GM12878 (cell line): Measurements from ENCODE around the gene RDH5. TPM values are rescaled to one million over a fixed set of nuclear protein-coding genes. Genes with fewer than 3 reads are reported as not detected.

Source experiments
- CEBPB ChIP-seq, 2 experiments: fragments of 150-350 bp in 1 of 2; IDR thresholded peaks; 2 replicates each; pipeline ENCODE4 v1.6.1; 2012 to 2014; ENCODE audit warnings: low read depth in 2 of 2, low read length in 2 of 2, borderline replicate concordance in 1 of 2, inconsistent platforms in 1 of 2
- LARP7 ChIP-seq: fragments of 450-650 bp; IDR thresholded peaks from 2 replicates; pipeline ENCODE4 v1.6.1; 2017; ENCODE audit warnings: mild to moderate bottlenecking
- polyA plus RNA-seq, 11 experiments: library from polyadenylated mRNA; depleted of rRNA in 4 of 11; unstranded in 6 of 11; stranded (reverse) in 5 of 11; fragments of >200 nt; fragmentation: Nextera tagmentation in 4 of 11; fragmentation: Illumina TruSeq in 1 of 11; extraction: Ambion mirVana in 4 of 11; extraction: Trizol in 1 of 11; gene quantifications; 1 replicate in 1 of 11; 2 replicates in 10 of 11; pipeline versions ENCODE4 v1.2.1 to v1.2.3, GENCODE V29; 2011 to 2016; ENCODE audit warnings: inconsistent platforms in 2 of 11, missing spikeins in 2 of 11, low read depth in 1 of 11
- small RNA-seq: library from RNA; depleted of rRNA; stranded (forward); fragments of <200 nt; gene quantifications from one replicate; pipeline ENCODE3, GENCODE V24; 2014
- total RNA-seq, 4 experiments: library from RNA; depleted of rRNA in 3 of 4; stranded (reverse); fragments of >200 nt in 3 of 4; fragmentation: Illumina TruSeq in 1 of 4; extraction: Trizol in 1 of 4; gene quantifications; 2 replicates each; pipeline versions ENCODE4 v1.2.1 to v1.2.3, GENCODE V29; 2013 to 2021

The RDH5 gene
- total and polyA plus RNA-seq, 10 of the 15 experiments (the other 5 are each of a cell fraction or from before 2014, with no cell fraction given), result 2.6 to 11.6 (median 7.3) TPM

DNA sequence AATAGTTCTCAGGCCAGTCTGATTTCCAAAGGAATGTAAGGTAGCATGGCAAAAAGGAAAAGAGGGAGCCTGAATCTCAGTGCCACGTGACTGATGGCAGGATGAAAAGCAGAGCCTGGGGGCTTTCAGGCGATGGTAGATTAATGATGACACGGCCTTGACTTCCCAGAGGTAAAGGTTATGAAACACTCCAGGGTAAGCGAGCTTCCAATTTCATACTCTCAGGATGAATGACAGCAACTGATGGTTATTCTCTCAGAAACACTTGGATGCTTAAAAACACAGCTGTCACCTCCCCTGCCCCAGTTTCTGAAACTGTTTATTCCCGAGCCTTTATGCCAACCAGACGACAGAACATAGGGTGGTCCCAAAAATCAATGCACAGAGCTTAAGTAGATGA lies 51.5 kb downstream of the RDH5 start (continued):
- no peak for TF ChIP-seq CEBPB (IDR thresholded peaks at IDR 0.05; ENCODE audit: borderline replicate concordance in 1 of 2, low read depth in 2 of 2, low read length in 2 of 2)
- TF ChIP-seq LARP7, result no peak

Small RNAs within 50 kb of the gene (small RNA-seq; reads per million reads assigned to genes)
- gene AC009779.1, result not detected
- not detected for gene RF00017

Other genes starting within 250 kb of the RDH5 start
Only the 7 nearest of the 16 such genes appear.
- not detected in 2 replicates for gene OR10P1, start 83.5 kb upstream of the RDH5 start, total RNA-seq (2014; rRNA removed)
- not detected in 2 replicates for gene OR10P1, start 83.5 kb upstream of the RDH5 start, total RNA-seq (2014; rRNA removed; fragmentation: Illumina TruSeq; extraction: Trizol)
- gene OR10P1, start 83.5 kb upstream of the RDH5 start, total RNA-seq (2021), result not detected in 2 replicates
- gene OR10P1, start 83.5 kb upstream of the RDH5 start, polyA plus RNA-seq (2011; rRNA removed), result not detected in 2 replicates
- not detected in 2 replicates for gene OR10P1, start 83.5 kb upstream of the RDH5 start, polyA plus RNA-seq (2014; fragmentation: Illumina TruSeq; extraction: Trizol)
- not detected for gene OR10P1, start 83.5 kb upstream of the RDH5 start, polyA plus RNA-seq (2014; fragmentation: Nextera tagmentation; extraction: Ambion mirVana)
- gene OR10P1, start 83.5 kb upstream of the RDH5 start, polyA plus RNA-seq (2014; rRNA removed), result not detected in 2 replicates
- gene OR10P1, start 83.5 kb upstream of the RDH5 start, polyA plus RNA-seq (2016; fragmentation: Nextera tagmentation; extraction: Ambion mirVana), result not detected
- gene ITGA7, start 12.5 kb upstream of the RDH5 start, total RNA-seq (2014; rRNA removed), result 2.5 and 2.6 TPM in 2 replicates
- gene ITGA7, start 12.5 kb upstream of the RDH5 start, total RNA-seq (2014; rRNA removed; fragmentation: Illumina TruSeq; extraction: Trizol), result 0.69 and 1.0 TPM in 2 replicates
- gene ITGA7, start 12.5 kb upstream of the RDH5 start, total RNA-seq (2021), result 2.8 and 3.8 TPM in 2 replicates
- 3.4 and 5.1 TPM in 2 replicates for gene ITGA7, start 12.5 kb upstream of the RDH5 start, polyA plus RNA-seq (2011; rRNA removed)
- 1.4 TPM in 1 of 2 replicates, not detected in the other for gene ITGA7, start 12.5 kb upstream of the RDH5 start, polyA plus RNA-seq (2014; fragmentation: Illumina TruSeq; extraction: Trizol)
- under 1 TPM; 0.18 to 0.39 TPM for gene ITGA7, start 12.5 kb upstream of the RDH5 start, polyA plus RNA-seq (2014; fragmentation: Nextera tagmentation; extraction: Ambion mirVana)
- gene ITGA7, start 12.5 kb upstream of the RDH5 start, polyA plus RNA-seq (2014; rRNA removed), result 2.6 and 4.4 TPM in 2 replicates
- 1 to 10 TPM; 1.4 to 1.6 TPM for gene ITGA7, start 12.5 kb upstream of the RDH5 start, polyA plus RNA-seq (2016; fragmentation: Nextera tagmentation; extraction: Ambion mirVana)
- 134 and 144 TPM in 2 replicates for gene BLOC1S1, start 4.3 kb upstream of the RDH5 start, total RNA-seq (2014; rRNA removed)
- 126 and 128 TPM in 2 replicates for gene BLOC1S1, start 4.3 kb upstream of the RDH5 start, total RNA-seq (2014; rRNA removed; fragmentation: Illumina TruSeq; extraction: Trizol)
- gene BLOC1S1, start 4.3 kb upstream of the RDH5 start, total RNA-seq (2021), result 131 and 141 TPM in 2 replicates
- 102 and 156 TPM in 2 replicates for gene BLOC1S1, start 4.3 kb upstream of the RDH5 start, polyA plus RNA-seq (2011; rRNA removed)
- 86.6 and 141 TPM in 2 replicates for gene BLOC1S1, start 4.3 kb upstream of the RDH5 start, polyA plus RNA-seq (2014; fragmentation: Illumina TruSeq; extraction: Trizol)
- gene BLOC1S1, start 4.3 kb upstream of the RDH5 start, polyA plus RNA-seq (2014; fragmentation: Nextera tagmentation; extraction: Ambion mirVana), result 100 to 1,000 TPM; 264 to 285 TPM
- 176 and 185 TPM in 2 replicates for gene BLOC1S1, start 4.3 kb upstream of the RDH5 start, polyA plus RNA-seq (2014; rRNA removed)
- gene BLOC1S1, start 4.3 kb upstream of the RDH5 start, polyA plus RNA-seq (2016; fragmentation: Nextera tagmentation; extraction: Ambion mirVana), result 100 to 1,000 TPM; 218 to 228 TPM
- gene CD63, start 8.6 kb downstream of the RDH5 start, total RNA-seq (2014; rRNA removed), result 147 and 163 TPM in 2 replicates
- 165 and 171 TPM in 2 replicates for gene CD63, start 8.6 kb downstream of the RDH5 start, total RNA-seq (2014; rRNA removed; fragmentation: Illumina TruSeq; extraction: Trizol)
- 171 and 173 TPM in 2 replicates for gene CD63, start 8.6 kb downstream of the RDH5 start, total RNA-seq (2021)
- gene CD63, start 8.6 kb downstream of the RDH5 start, polyA plus RNA-seq (2011; rRNA removed), result 157 and 182 TPM in 2 replicates
- gene CD63, start 8.6 kb downstream of the RDH5 start, polyA plus RNA-seq (2014; fragmentation: Illumina TruSeq; extraction: Trizol), result 142 and 156 TPM in 2 replicates
- gene CD63, start 8.6 kb downstream of the RDH5 start, polyA plus RNA-seq (2014; fragmentation: Nextera tagmentation; extraction: Ambion mirVana), result 100 to 1,000 TPM; 194 to 220 TPM
- gene CD63, start 8.6 kb downstream of the RDH5 start, polyA plus RNA-seq (2014; rRNA removed), result 166 and 193 TPM in 2 replicates
- 100 to 1,000 TPM; 200 to 209 TPM for gene CD63, start 8.6 kb downstream of the RDH5 start, polyA plus RNA-seq (2016; fragmentation: Nextera tagmentation; extraction: Ambion mirVana)
- 3.1 and 5.2 TPM in 2 replicates for gene GDF11, start 22.7 kb downstream of the RDH5 start, total RNA-seq (2014; rRNA removed)
- gene GDF11, start 22.7 kb downstream of the RDH5 start, total RNA-seq (2014; rRNA removed; fragmentation: Illumina TruSeq; extraction: Trizol), result 3.4 and 3.9 TPM in 2 replicates
- gene GDF11, start 22.7 kb downstream of the RDH5 start, total RNA-seq (2021), result 15.2 and 15.4 TPM in 2 replicates
- 3.7 and 5.8 TPM in 2 replicates for gene GDF11, start 22.7 kb downstream of the RDH5 start, polyA plus RNA-seq (2011; rRNA removed)
- 5.7 and 6.7 TPM in 2 replicates for gene GDF11, start 22.7 kb downstream of the RDH5 start, polyA plus RNA-seq (2014; fragmentation: Illumina TruSeq; extraction: Trizol)
- 1 to 10 TPM; 1.5 to 1.6 TPM for gene GDF11, start 22.7 kb downstream of the RDH5 start, polyA plus RNA-seq (2014; fragmentation: Nextera tagmentation; extraction: Ambion mirVana)
- gene GDF11, start 22.7 kb downstream of the RDH5 start, polyA plus RNA-seq (2014; rRNA removed), result 9.9 and 13.0 TPM in 2 replicates
- under 1 TPM; 0.83 to 0.87 TPM for gene GDF11, start 22.7 kb downstream of the RDH5 start, polyA plus RNA-seq (2016; fragmentation: Nextera tagmentation; extraction: Ambion mirVana)
- 79.9 and 105 TPM in 2 replicates for gene SARNP, start 97.3 kb downstream of the RDH5 start, total RNA-seq (2014; rRNA removed)
- 168 and 173 TPM in 2 replicates for gene SARNP, start 97.3 kb downstream of the RDH5 start, total RNA-seq (2014; rRNA removed; fragmentation: Illumina TruSeq; extraction: Trizol)
- 77.6 and 88.0 TPM in 2 replicates for gene SARNP, start 97.3 kb downstream of the RDH5 start, total RNA-seq (2021)
- 172 and 221 TPM in 2 replicates for gene SARNP, start 97.3 kb downstream of the RDH5 start, polyA plus RNA-seq (2011; rRNA removed)
- 222 and 297 TPM in 2 replicates for gene SARNP, start 97.3 kb downstream of the RDH5 start, polyA plus RNA-seq (2014; fragmentation: Illumina TruSeq; extraction: Trizol)
- gene SARNP, start 97.3 kb downstream of the RDH5 start, polyA plus RNA-seq (2014; fragmentation: Nextera tagmentation; extraction: Ambion mirVana), result 100 to 1,000 TPM; 419 to 445 TPM
- 113 and 170 TPM in 2 replicates for gene SARNP, start 97.3 kb downstream of the RDH5 start, polyA plus RNA-seq (2014; rRNA removed)
- gene SARNP, start 97.3 kb downstream of the RDH5 start, polyA plus RNA-seq (2016; fragmentation: Nextera tagmentation; extraction: Ambion mirVana), result 100 to 1,000 TPM; 204 to 205 TPM
- 26.0 and 33.5 TPM in 2 replicates for gene ORMDL2, start 97.6 kb downstream of the RDH5 start, total RNA-seq (2014; rRNA removed)
- 24.2 and 29.1 TPM in 2 replicates for gene ORMDL2, start 97.6 kb downstream of the RDH5 start, total RNA-seq (2014; rRNA removed; fragmentation: Illumina TruSeq; extraction: Trizol)
- 33.7 and 37.6 TPM in 2 replicates for gene ORMDL2, start 97.6 kb downstream of the RDH5 start, total RNA-seq (2021)
- gene ORMDL2, start 97.6 kb downstream of the RDH5 start, polyA plus RNA-seq (2011; rRNA removed), result 13.8 and 15.0 TPM in 2 replicates
- gene ORMDL2, start 97.6 kb downstream of the RDH5 start, polyA plus RNA-seq (2014; fragmentation: Illumina TruSeq; extraction: Trizol), result 34.1 and 44.2 TPM in 2 replicates
- gene ORMDL2, start 97.6 kb downstream of the RDH5 start, polyA plus RNA-seq (2014; fragmentation: Nextera tagmentation; extraction: Ambion mirVana), result 100 to 1,000 TPM; 123 to 135 TPM
- gene ORMDL2, start 97.6 kb downstream of the RDH5 start, polyA plus RNA-seq (2014; rRNA removed), result 24.3 and 27.5 TPM in 2 replicates
- 10 to 100 TPM; 86.9 to 96.0 TPM for gene ORMDL2, start 97.6 kb downstream of the RDH5 start, polyA plus RNA-seq (2016; fragmentation: Nextera tagmentation; extraction: Ambion mirVana)